ENCODE measurements around the gene DICER1. TPM values are rescaled to one million over a fixed set of nuclear protein-coding genes. Genes with fewer than 3 reads are reported as not detected.

Gene DICER1
- total RNA-seq, 1 donor from 2014 or later, result 134 TPM

DNA sequence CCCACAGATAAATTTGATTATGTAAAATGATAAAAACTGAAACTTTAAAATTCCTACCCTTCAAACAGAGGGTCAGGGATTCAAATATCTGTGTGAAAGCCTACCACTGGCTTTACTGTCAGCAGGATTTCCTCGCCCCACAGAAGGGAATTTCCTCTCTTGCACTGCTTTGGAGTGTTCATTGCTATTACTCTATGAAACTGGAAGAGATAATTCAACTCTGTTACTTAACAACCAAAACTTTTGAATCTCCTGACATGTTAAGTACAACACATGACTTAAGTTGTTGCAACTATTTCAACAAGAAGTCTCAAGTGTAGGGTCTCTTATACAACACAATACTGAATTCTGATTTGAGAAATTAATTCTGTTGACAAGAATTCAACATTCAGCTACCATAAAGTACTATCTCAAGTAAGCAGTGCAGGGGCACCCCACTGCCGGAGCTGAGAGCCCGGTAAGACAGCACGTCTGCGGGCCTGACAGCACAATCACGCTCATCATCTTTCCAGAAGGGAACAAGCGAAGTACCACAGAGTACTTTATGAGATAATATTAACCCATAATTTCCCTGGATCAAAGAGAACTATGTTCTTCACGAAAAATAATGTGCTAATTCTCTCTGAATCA lies 22.9 kb downstream of the DICER1 start:
- no peak for DNase-seq (ENCODE audit: low spot score in 2 of 2)
- Histone ChIP-seq H3K4me3 (no peak overlapping the region), H3K9me3 (no peaks in the 10 kb centered on the region), H3K36me3 (peaks cover 0 to 26% of the 10 kb centered on the region in 2 donors), H3K27me3 (no peaks in the 10 kb centered on the region), H3K27ac (no peak overlapping the region), H3K4me1 (peaks cover 0 to 7% of the 10 kb centered on the region in 2 donors)
- intact Hi-C loops (cut with DNase I), result no loop called here
- TF ChIP-seq, protein P1, sequence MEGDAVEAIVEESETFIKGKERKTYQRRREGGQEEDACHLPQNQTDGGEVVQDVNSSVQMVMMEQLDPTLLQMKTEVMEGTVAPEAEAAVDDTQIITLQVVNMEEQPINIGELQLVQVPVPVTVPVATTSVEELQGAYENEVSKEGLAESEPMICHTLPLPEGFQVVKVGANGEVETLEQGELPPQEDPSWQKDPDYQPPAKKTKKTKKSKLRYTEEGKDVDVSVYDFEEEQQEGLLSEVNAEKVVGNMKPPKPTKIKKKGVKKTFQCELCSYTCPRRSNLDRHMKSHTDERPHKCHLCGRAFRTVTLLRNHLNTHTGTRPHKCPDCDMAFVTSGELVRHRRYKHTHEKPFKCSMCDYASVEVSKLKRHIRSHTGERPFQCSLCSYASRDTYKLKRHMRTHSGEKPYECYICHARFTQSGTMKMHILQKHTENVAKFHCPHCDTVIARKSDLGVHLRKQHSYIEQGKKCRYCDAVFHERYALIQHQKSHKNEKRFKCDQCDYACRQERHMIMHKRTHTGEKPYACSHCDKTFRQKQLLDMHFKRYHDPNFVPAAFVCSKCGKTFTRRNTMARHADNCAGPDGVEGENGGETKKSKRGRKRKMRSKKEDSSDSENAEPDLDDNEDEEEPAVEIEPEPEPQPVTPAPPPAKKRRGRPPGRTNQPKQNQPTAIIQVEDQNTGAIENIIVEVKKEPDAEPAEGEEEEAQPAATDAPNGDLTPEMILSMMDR (IDR thresholded peaks at IDR 0.05), result no peak

- Histone ChIP-seq H3K27me3 (no peaks in the 10 kb centered on the region), H3K9me3 (no peaks in the 10 kb centered on the region), H3K4me3 (no peak overlapping the region), H3K27ac (no peak overlapping the region), H3K36me3 (peaks cover 0 to 37% of the 10 kb centered on the region in 2 donors), H3K4me1 (peaks cover 0 to under 1% of the 10 kb centered on the region in 2 donors)
- no peak for DNase-seq (ENCODE audit: low spot score in 2 of 2)
- TF ChIP-seq, protein P1 (IDR thresholded peaks at IDR 0.05), result no peak
- intact Hi-C loops (cut with DNase I), result no loop called here
Measured at GRCh38 chr14:95133282-95133681, 24.0 kb downstream of the DICER1 start.

- intact Hi-C loops (cut with DNase I), result no loop called here
- TF ChIP-seq, protein P1 (IDR thresholded peaks at IDR 0.05), result no peak
- no peaks in the 10 kb centered on the region for H3K9me3 ChIP-seq
- H3K4me1 ChIP-seq, result no peaks in the 10 kb centered on the region
- H3K36me3 ChIP-seq, result peaks cover 0 to 37% of the 10 kb centered on the region in 2 donors
- no peak overlapping the region for H3K4me3 ChIP-seq
- no peaks in the 10 kb centered on the region for H3K27me3 ChIP-seq
- no peak overlapping the region for H3K27ac ChIP-seq
- DNase-seq (ENCODE audit: low spot score in 2 of 2), result no peak
Measured at GRCh38 chr14:95132760-95133159, 24.6 kb downstream of the DICER1 start.

DNA sequence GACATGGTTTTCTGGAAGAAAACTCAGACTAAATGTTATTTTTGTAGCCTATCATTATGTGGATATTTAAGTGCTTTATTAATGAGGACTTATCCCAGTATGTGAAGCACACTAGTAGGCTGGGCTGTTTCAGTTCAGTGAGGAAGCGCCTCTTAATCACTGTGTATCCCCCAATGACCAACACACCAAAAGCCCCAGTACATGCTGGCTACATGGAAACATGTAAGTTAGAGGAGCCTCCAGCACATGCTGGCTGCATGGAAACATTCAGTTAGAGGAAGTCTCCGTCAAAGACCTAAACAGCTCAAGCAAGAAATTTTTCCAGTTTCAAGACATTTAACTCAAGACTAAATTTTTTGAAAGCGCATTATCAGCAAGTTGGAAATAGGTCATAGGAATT lies 26.8 kb downstream of the DICER1 start:
- no peak for DNase-seq (ENCODE audit: low spot score in 2 of 2)
- H3K36me3 ChIP-seq, result peaks cover 0 to 46% of the 10 kb centered on the region in 2 donors
- intact Hi-C loops (cut with DNase I), result no loop called here
- H3K9me3 ChIP-seq, result no peaks in the 10 kb centered on the region
- TF ChIP-seq, protein P1 (IDR thresholded peaks at IDR 0.05), result no peak
- H3K4me1 ChIP-seq, result no peaks in the 10 kb centered on the region
- no peaks in the 10 kb centered on the region for H3K27me3 ChIP-seq
- H3K27ac ChIP-seq, result no peak overlapping the region
- H3K4me3 ChIP-seq, result no peak overlapping the region

GRCh38 chr14:95128140-95128539 lies 29.2 kb downstream of the DICER1 start:
- H3K27ac ChIP-seq, result no peak overlapping the region
- no peaks in the 10 kb centered on the region for H3K27me3 ChIP-seq
- TF ChIP-seq, protein P1 (IDR thresholded peaks at IDR 0.05), result no peak
- intact Hi-C loops (cut with DNase I), result no loop called here
- no peaks in the 10 kb centered on the region for H3K4me1 ChIP-seq
- no peaks in the 10 kb centered on the region for H3K9me3 ChIP-seq
- H3K4me3 ChIP-seq, result no peak overlapping the region
- H3K36me3 ChIP-seq, result peaks cover 8 to 56% of the 10 kb centered on the region in 2 donors
- no peak for DNase-seq (ENCODE audit: low spot score in 2 of 2)

DNA sequence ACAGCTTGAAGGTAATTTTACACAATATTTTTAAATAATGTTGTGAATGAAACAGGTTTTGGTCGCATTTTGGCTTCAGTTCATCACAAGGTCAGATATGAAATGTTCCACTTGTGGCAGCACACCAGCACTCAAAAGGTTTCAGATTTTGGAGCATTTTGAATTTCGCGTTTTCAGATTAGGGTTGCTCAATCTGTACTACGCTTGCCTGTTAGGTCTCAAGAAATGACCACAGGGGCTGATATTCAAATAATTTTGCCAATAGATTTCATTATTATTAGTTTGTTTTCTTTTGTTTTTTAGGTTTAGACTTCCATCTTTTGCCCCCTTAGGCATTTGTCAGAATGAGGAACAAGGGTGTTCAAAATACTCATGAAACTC lies 29.8 kb downstream of the DICER1 start:
- H3K4me3 ChIP-seq, result no peak overlapping the region
- no peaks in the 10 kb centered on the region for H3K4me1 ChIP-seq
- no peaks in the 10 kb centered on the region for H3K9me3 ChIP-seq
- DNase-seq (ENCODE audit: low spot score in 2 of 2), result no peak
- H3K27me3 ChIP-seq, result no peaks in the 10 kb centered on the region
- TF ChIP-seq, protein P1 (IDR thresholded peaks at IDR 0.05), result no peak
- H3K27ac ChIP-seq, result no peak overlapping the region
- intact Hi-C loops (cut with DNase I), result no loop called here
- peaks cover 8 to 53% of the 10 kb centered on the region in 2 donors for H3K36me3 ChIP-seq

All from ascending aorta (tissue), 2 donors.